Stimulated activated naive CD8-positive, alpha-beta T cell treated with anti-CD3 and anti-CD28 coated beads, Interleukin-15, Interleukin-2, amounts not matched to agents 100 U/mL and 50 U/mL, for 24 hours (primary cell): Measurements from ENCODE around the gene LRRTM3.

ENCODE experiments used
- ATAC-seq: fragments of 150-1000 bp; cut with Tn5 transposase; one replicate; pipeline ENCODE4 v1.10.0; 2021
- DNase-seq: peaks from one replicate; pipeline ENCODE4 v3.0.0; 2021

LRRTM3 gene

DNA sequence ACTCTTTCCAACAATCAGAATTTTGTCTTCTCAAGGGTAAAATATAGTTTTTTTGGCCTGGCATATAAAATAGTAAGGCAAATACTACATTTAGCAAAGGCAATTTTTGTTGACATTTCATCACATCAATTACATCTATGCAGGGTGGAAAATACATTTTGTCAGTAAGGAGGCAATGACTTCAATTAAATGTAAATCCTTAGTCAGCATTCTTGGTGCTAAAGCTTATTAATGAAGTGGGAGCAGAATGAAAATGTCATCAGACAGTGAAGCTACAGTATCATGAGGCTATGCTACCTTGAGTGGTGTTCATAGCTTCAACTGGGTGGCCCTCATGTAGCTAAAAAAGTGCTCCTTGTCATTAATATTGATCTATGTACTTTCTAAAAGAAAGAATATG, 8.9 kb downstream of the LRRTM3 start:
- no peak for DNase-seq
- no peak for ATAC-seq

GRCh38 chr10:66940965-66941364, 15.1 kb downstream of the LRRTM3 start:
- DNase-seq (no peak), ATAC-seq (no peak)

GRCh38 chr10:66941491-66941890, 15.7 kb downstream of the LRRTM3 start:
- no peak for DNase-seq
- ATAC-seq, result no peak

DNA sequence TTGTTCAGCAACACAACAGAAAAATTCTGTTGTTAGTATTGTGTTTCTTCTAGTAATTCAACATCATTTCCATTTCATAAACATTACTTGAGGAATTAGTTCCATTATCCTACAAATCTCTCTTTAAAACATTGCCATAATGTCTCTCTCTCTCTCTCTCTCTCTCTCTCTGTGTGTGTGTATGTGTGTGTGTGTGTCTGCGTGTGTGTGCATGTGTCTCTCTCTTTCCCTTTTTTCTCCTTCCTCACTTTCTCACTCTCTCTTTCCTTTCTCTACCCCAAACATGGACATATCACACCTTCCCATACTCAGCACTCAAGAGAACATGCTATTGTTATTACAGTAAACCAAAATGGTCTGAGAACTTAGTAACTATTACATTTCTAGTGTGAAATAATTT, 16.6 kb downstream of the LRRTM3 start:
- no peak for DNase-seq
- no peak for ATAC-seq

GRCh38 chr10:66943590-66943989, 17.8 kb downstream of the LRRTM3 start:
- DNase-seq (no peak), ATAC-seq (no peak)

GRCh38 chr10:66951896-66952295, 26.1 kb downstream of the LRRTM3 start:
- DNase-seq (no peak), ATAC-seq (no peak)

DNA sequence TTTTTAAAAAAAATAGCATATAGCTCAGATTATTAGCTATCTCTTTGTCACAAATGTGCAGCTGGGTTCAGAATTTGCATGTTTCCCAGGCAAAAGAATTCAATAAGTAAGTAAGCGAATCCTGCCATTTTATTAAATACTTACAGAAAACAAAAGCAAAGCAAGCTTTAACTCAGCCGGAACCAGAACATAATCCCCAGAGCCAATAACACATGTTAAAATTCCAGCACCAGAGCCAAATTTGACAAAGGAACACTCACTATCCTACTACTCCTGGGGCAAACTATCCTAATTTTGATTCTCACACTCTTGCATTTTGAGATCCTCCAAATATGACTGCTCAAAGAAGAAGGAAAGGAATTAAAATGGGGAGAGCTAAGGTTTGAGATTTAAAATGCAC, 32.6 kb downstream of the LRRTM3 start:
- DNase-seq (no peak), ATAC-seq (no peak)

DNA sequence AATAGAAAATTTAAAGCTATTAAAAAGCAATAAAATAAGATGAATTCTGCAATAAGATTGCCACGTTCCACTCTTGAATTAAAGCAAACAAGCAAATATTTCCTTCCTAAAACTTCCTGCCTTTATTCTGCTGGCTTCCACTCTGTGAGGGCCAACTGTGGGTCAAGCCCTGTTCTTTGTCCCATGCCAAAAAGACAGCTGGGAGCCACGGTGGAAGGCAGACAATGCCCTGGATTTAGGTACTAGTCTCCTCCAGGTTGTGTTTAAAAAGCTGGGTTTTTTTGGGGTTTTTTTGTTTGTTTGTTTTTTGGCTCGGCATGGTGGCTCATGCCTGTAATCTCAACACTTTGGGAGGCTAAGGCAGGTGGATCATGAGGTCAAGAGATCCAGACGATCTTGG, 39.1 kb downstream of the LRRTM3 start:
- DNase-seq, result no peak
- ATAC-seq, result no peak

GRCh38 chr10:66980246-66980815, 54.5 kb downstream of the LRRTM3 start:
- ATAC-seq (no peak), DNase-seq (no peak)

DNA sequence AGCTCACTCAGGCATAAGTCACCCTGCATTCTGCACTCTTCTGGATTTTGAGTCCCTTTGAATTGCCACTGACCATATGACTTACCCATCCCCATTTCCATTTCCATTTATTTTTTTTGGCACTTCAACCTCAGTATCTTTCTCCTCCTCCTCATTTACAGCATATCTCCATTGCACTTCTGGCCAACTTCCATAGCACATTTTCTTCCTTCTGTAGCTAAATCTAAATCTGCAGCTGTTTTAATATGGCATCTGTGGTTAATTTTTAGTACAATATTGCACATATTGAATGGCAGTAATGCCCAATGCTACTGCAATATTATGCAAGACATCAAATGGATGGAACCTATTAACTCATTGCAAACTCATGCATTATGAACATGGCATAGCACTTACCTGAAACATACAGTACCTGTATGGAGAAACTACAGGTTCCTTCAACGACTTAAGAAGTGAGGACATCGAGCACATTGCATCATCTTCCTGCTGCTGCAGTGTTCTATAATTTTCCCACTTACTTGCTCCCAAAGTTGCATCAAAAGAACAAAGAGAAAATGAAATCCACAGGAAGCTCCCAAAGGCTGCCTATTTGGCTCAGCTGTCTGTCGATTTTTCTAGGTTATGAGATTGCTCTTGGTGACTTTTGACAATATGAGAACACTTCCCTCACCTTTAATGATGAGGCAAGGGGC, 55.7 kb downstream of the LRRTM3 start:
- no peak for ATAC-seq
- no peak for DNase-seq

GRCh38 chr10:66982053-66982420, 56.2 kb downstream of the LRRTM3 start:
- DNase-seq (no peak), ATAC-seq (no peak)

DNA sequence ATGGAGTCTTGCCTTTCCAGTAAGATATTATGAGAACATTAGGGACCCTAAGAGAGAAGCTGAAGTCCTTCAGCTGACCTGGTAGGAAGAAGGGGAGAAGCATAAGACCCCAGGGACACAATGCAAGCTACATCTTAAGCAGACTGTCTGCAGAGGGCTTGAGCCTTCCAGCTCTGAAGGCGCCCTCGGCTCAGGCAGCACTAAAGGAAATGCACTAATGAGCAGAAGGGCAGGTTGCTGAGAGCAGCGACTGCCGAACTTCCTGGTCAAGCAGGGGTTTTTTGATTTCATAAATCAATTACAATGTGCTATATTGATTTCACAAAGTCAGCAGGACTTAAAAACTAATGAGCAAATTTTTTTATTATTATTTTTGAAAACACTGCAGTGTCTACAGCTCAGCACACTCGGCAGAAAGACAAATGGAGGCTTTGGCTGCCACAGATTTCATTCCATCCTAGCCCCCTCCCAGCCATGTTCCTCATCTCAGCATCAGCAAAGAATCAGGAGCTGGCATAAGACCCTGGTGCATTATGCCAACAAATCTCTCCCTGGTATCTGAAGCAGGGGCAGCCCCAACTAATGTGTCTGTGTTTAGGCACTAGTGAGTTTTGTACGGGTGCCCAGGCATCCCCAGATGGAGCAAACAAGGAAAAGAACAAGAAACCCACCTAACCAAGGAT, 57.1 kb downstream of the LRRTM3 start:
- ATAC-seq, result no peak
- DNase-seq, result no peak

GRCh38 chr10:66983475-66983818, 57.6 kb downstream of the LRRTM3 start:
- ATAC-seq (no peak), DNase-seq (no peak)

- no peak for ATAC-seq
- DNase-seq, result no peak
Observed at GRCh38 chr10:66990143-66990830, 64.5 kb downstream of the LRRTM3 start.

GRCh38 chr10:66996996-66997395, 71.2 kb downstream of the LRRTM3 start:
- no peak for ATAC-seq
- DNase-seq, result no peak

DNA sequence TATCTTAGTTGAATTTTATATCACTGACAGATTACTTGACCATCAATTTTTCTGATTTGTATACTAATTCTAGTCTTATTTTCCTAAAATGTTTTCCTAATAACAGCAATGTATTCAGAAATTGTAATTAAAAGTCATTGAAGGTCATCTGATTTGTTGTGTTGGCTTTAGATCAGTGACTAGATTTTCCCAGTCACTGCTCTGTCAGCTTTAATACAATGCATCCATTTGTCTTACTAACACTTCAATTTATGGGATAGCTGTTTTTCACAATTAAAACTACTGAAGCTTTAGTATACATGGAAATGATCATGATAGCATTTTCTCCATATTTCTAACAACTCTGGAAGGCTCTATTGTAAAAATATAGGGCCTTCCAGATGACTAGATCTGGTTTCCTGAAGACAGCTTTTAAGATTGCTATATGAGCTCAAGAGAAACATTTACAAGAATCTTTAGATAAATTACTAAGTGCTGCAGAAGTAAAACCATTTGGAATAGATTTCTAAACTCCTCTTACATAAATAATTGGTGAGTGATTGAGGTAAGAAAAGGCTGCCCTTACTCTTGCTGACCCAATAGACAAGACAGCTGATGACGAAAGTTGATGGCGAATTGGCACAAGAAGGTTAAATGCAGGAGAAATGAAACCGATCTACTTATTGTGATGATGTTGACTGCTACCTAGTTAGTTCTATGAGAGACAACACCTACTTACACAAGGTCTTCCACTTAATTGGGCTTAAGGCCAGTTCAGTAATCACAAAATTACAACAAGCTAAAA, 74.1 kb downstream of the LRRTM3 start:
- ATAC-seq, result no peak
- no peak for DNase-seq

- no peak for ATAC-seq
- no peak for DNase-seq
Observed at GRCh38 chr10:67004690-67005089, 78.9 kb downstream of the LRRTM3 start.

- ATAC-seq (no peak), DNase-seq (no peak)
Observed at GRCh38 chr10:67005981-67006380, 80.1 kb downstream of the LRRTM3 start.

- ATAC-seq (no peak), DNase-seq (no peak)
Observed at GRCh38 chr10:67011480-67011879, 85.6 kb downstream of the LRRTM3 start.

- ATAC-seq (no peak), DNase-seq (no peak)
Observed at GRCh38 chr10:67011981-67012380, 86.1 kb downstream of the LRRTM3 start.

DNA sequence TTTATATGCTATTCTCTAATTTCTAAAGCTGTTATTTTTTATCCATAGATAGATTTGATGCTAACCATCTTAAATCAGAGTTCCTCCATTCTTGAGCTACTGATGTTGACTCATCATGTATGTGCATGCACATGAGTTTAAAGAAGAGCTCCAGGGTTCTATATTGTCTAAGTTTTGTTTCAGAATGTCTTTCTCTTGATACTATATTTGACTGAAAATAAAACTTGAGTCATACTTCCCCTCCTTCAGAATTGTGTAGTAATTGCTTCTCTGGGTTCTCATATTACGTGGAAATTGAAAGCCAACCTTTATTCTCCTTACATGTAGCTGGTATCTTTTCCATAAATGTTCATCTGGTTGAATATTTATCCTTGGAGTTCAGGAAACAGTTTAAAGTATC, 89.4 kb downstream of the LRRTM3 start:
- DNase-seq (no peak), ATAC-seq (no peak)

DNA sequence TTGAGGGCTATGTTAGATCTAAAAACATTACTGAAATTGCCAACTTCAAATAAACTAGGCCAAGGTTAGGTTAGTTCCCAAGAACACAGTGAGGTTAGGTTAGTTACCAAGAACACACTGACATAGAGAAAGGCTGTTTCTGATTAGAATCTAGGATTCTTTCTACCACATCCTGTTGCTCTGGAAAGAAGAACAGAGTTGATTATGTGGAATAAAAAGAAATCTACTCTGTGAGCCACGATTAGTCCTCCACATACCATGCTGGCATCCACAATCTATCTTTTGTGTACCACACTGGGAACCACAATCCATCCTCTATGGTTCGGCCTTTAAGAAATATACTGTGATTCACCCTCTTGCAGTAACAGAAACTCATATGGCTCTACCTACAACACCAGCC, 91.4 kb downstream of the LRRTM3 start:
- DNase-seq, result no peak
- ATAC-seq, result no peak

- DNase-seq (no peak), ATAC-seq (no peak)
Observed at GRCh38 chr10:67022099-67022498, 96.3 kb downstream of the LRRTM3 start.
